ENCODE measurements around the gene SNX5. TPM values are rescaled to one million over a fixed set of nuclear protein-coding genes. Genes with fewer than 3 reads are reported as not detected.

Gene SNX5
- total RNA-seq, 1 experiment from 2014 or later = 176 TPM

DNA sequence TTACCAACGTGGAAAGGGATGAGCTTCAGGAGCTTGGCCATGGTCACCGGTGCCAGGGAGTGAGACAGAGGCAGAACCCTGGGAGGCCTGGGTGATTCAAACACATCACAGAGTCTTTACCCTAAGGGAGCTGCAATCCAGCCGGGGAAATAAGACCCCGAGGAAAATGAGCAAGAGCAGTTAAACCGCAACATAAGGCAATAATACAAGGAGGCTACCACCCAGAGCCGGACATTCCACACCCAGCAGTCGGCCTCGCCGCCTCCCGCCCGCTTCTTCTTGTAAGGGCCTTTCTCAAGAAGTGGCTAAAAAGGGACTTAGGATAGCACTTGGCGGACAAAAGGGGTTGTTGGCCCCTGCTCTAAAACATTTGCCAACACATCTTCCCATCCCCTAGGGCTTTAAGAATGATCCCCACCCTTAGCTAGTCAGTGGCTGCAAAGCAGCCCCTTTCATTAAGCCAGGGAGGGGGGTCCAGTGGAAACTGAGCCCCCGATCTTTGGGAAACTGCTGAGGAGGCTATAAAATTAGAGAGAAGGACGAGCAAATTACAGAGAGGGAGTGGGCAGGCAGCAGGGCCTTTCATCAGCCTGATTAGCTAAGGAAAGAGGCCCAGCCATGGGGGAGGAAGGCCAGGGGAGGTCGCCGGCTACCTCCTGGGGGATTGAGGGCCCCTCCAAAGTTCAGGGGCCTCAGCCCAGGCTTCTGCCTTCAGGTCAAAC lies 34.3 kb downstream of the SNX5 start:
- no peak for DNase-seq (ENCODE audit: low read depth, low spot score)
- in situ Hi-C loops (cut with HindIII; ENCODE audit: low pct_unique_long_range_greater_than_20kb, low sequenced_read_pairs) = no loop called here

DNA sequence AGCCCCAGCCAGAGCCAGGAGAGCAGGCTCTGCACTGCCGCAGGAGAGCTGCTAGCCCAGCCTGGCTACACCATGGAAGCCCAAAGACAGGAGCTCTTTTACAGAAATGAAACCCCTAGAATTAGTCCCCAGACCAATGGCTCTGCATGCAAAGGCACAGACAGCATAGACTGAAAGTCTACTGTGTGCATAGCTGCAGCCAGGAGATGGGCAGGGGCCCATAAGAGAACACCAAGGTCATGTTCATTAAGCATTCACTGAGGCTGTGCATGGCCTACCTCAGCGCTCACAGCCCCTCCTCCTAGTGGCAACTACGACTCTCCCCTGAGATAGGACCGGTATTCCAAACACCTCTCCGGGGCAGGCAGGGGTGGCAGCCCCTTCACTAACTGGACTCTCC lies 34.9 kb downstream of the SNX5 start:
- in situ Hi-C loops (cut with HindIII; ENCODE audit: low pct_unique_long_range_greater_than_20kb, low sequenced_read_pairs) = no loop called here
- no peak for DNase-seq (ENCODE audit: low read depth, low spot score)

DNA sequence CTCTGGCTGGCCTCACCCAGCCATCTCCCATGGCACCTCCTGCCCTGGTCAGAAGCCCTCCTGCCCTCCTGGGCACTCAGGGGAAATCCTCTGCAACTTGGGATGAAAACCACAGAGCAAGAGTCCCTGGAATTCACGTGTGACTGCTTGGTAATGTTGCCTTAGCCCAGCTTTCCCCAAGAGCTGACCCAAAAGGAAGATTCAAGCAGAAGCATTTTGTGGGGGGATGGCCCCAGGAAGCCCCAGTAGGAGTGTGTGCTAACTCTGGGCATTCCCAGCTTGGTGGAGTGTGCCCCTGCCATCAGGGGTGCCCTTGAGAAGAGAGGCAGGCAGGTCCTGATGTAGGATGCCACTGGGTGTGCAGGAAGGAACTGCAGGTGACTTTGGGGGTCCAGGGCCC lies 35.5 kb downstream of the SNX5 start:
- in situ Hi-C loops (cut with HindIII; ENCODE audit: low pct_unique_long_range_greater_than_20kb, low sequenced_read_pairs) = no loop called here
- DNase-seq (ENCODE audit: low read depth, low spot score) = no peak

- DNase-seq (ENCODE audit: low read depth, low spot score) = no peak
- in situ Hi-C loops (cut with HindIII; ENCODE audit: low pct_unique_long_range_greater_than_20kb, low sequenced_read_pairs) = no loop called here
Measured at GRCh38 chr20:17932396-17932795, 36.2 kb downstream of the SNX5 start.

- in situ Hi-C loops (cut with HindIII; ENCODE audit: low pct_unique_long_range_greater_than_20kb, low sequenced_read_pairs) = no loop called here
- DNase-seq (ENCODE audit: low read depth, low spot score) = no peak
Measured at GRCh38 chr20:17931513-17931912, 37.1 kb downstream of the SNX5 start.

GRCh38 chr20:17928633-17929311 lies 39.8 kb downstream of the SNX5 start:
- in situ Hi-C loops (cut with HindIII; ENCODE audit: low pct_unique_long_range_greater_than_20kb, low sequenced_read_pairs) = no loop called here
- DNase-seq (ENCODE audit: low read depth, low spot score) = no peak

GRCh38 chr20:17928211-17928611 lies 40.4 kb downstream of the SNX5 start:
- in situ Hi-C loops (cut with HindIII; ENCODE audit: low pct_unique_long_range_greater_than_20kb, low sequenced_read_pairs) = no loop called here
- DNase-seq (ENCODE audit: low read depth, low spot score) = no peak

DNA sequence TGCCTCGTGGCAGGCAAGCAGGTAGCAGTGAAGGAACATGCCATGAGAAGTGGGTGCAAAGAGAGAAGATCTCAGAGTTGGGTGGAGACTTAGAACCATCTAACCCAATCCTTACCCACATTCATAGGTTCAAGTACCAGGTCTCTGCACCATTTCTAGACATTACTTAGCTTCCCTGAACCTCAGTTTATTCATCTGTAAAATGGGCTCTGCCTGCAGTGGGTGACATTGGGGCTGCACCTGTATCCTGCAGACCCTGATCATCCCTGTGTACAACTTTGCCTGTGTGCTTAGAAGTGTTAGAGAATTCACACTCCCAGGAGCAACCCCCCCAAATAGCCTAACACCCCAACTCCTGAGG lies 42.7 kb downstream of the SNX5 start:
- in situ Hi-C loops (cut with HindIII; ENCODE audit: low pct_unique_long_range_greater_than_20kb, low sequenced_read_pairs) = no loop called here

DNA sequence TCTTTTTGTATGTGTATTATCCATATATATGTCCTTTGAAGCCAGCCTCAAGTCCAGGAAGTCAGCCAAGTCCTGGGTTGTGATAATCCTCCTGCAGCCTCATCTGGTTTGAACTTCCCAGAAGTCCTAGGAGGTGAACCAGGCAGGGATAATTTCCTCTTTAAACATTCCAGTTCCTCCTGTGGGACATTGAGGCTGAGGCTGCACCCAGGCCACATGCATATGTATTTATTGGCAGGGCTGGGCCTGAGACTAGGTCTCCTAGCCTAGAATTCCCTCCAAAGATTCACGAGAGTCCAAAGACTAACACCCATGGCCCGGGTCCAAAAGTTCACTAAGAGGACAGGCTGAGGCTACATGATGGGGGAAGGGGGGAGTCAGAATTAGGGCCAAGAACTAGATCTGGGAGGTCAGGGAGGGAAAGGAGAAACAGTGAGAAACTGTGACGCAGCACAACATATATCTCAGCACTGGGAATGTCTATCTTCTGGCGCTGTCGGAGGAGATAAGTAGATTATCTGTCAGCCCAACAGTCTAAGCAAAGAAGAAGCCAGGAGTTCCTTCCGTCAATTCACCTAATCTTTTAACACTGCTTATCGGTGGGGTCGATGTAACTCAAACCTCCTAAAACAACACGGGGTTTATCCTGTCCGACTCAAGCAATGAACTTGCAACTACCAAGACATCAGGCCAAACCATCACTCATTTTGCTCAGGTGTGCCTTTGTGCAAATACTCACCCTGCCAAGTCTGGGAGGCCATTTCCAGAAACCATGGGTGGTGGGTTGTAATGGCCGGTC lies 43.3 kb downstream of the SNX5 start:
- in situ Hi-C loops (cut with HindIII; ENCODE audit: low pct_unique_long_range_greater_than_20kb, low sequenced_read_pairs) = no loop called here

More for the DNA sequence above, 42.7 kb downstream of the SNX5 start:
- DNase-seq (ENCODE audit: low read depth, low spot score) = no peak

GRCh38 chr20:17921774-17922173 lies 46.8 kb downstream of the SNX5 start:
- in situ Hi-C loops (cut with HindIII; ENCODE audit: low pct_unique_long_range_greater_than_20kb, low sequenced_read_pairs) = no loop called here

More for the DNA sequence above, 43.3 kb downstream of the SNX5 start:
- DNase-seq (ENCODE audit: low read depth, low spot score) = no peak

GRCh38 chr20:17919149-17919548 lies 49.4 kb downstream of the SNX5 start:
- in situ Hi-C loops (cut with HindIII; ENCODE audit: low pct_unique_long_range_greater_than_20kb, low sequenced_read_pairs) = no loop called here

More at GRCh38 chr20:17921774-17922173, 46.8 kb downstream of the SNX5 start:
- DNase-seq (ENCODE audit: low read depth, low spot score) = peak; percentile 15

GRCh38 chr20:17917832-17918618 lies 50.6 kb downstream of the SNX5 start:
- DNase-seq (ENCODE audit: low read depth, low spot score) = no peak
- in situ Hi-C loops (cut with HindIII; ENCODE audit: low pct_unique_long_range_greater_than_20kb, low sequenced_read_pairs) = no loop called here

More at GRCh38 chr20:17919149-17919548, 49.4 kb downstream of the SNX5 start:
- no peak for DNase-seq (ENCODE audit: low read depth, low spot score)

- no peak for DNase-seq (ENCODE audit: low read depth, low spot score)
- in situ Hi-C loops (cut with HindIII; ENCODE audit: low pct_unique_long_range_greater_than_20kb, low sequenced_read_pairs) = no loop called here
Measured at GRCh38 chr20:17916433-17916891, 52.1 kb downstream of the SNX5 start.

- in situ Hi-C loops (cut with HindIII; ENCODE audit: low pct_unique_long_range_greater_than_20kb, low sequenced_read_pairs) = no loop called here
- no peak for DNase-seq (ENCODE audit: low read depth, low spot score)
Measured at GRCh38 chr20:17914957-17915356, 53.6 kb downstream of the SNX5 start.

- DNase-seq (ENCODE audit: low read depth, low spot score) = no peak
- in situ Hi-C loops (cut with HindIII; ENCODE audit: low pct_unique_long_range_greater_than_20kb, low sequenced_read_pairs) = no loop called here
Measured at GRCh38 chr20:17912916-17913315, 55.7 kb downstream of the SNX5 start.

DNA sequence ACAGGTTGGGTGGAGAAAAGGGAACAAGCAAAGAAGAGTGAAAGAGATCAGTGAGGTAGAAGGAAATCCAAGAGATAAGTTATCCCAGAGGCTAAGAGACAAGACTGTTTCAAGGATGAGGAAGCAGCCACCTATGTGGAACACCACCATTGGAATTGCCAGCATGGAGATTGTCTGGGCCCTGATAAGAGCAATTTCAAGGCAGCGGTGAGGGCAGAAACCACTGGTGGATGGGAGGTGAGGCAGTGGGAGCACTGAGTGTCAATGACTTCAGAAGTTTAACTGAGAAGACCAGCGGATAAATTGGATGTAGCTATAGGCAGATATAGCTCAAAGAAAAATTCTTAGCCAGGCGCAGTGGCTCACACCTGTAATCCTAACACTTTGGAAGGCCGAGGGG lies 56.7 kb downstream of the SNX5 start:
- in situ Hi-C loops (cut with HindIII; ENCODE audit: low pct_unique_long_range_greater_than_20kb, low sequenced_read_pairs) = no loop called here
- DNase-seq (ENCODE audit: low read depth, low spot score) = no peak

- in situ Hi-C loops (cut with HindIII; ENCODE audit: low pct_unique_long_range_greater_than_20kb, low sequenced_read_pairs) = no loop called here
- no peak for DNase-seq (ENCODE audit: low read depth, low spot score)
Measured at GRCh38 chr20:17910828-17911294, 57.7 kb downstream of the SNX5 start.

Measured in SK-MEL-5 (cell line).